Measurements from ENCODE around the gene MREG. TPM values are rescaled to one million over a fixed set of nuclear protein-coding genes. Genes with fewer than 3 reads are reported as not detected.
"Not testable (repeated sequence)": the region's sequence is repeated elsewhere in the genome, so short reads cannot be mapped to it uniquely, and the experiment has no call there.

Gene MREG
- total RNA-seq, 1 donor from 2014 or later, result 3.3 TPM

DNA sequence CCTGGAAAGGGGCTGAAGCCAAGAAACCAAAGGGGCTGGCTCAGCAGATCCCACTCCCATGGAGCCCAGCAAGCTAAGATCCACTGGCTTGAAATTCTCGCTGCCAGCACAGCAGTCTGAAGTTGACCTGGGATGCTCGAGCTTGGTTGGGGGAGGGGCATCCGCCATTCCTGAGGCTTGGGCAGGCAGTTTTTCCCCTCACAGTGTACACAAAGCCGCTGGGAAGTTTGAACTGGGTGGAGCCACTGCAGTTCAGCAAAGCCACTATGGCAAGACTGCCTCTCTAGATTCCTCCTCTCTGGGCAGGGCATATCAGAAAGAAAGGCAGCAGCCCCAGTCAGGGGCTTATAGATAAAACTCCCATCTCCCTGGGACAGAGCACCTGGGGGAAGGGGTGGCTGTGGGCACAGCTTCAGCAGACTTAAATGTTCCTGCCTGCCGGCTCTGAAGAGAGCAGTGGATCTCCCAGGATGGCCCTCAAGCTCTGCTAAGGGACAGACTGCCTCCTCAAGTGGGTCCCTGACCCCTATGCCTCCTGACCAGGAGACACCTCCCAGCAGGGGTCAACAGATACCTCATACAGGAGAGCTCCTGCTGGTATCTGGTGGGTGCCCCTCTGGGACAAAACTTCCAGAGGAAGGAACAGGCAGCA, 24.7 kb downstream of the MREG start:
- not testable (repeated sequence) for DNase-seq (ENCODE audit: low read depth in 2 of 2)

DNA sequence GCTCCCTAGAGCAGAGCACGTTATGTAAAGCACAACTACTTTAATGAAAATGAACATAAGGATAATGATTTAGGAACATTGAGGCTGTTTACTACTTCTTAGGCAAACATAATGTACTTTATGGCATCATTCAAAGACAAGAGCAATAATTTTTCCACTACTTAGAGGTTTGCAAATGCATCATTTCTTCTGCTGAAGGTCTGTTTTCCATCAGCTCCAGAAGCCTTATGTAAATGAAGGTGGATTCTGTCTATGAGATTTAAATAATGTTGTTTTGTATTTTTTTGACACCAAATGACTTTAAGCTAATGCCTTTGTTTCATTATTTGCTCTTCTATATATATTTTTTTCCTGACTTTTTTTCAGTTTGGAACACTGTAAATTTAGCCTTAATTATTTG, 28.1 kb downstream of the MREG start:
- no peak for DNase-seq (ENCODE audit: low read depth in 2 of 2)

GRCh38 chr2:215984661-215985060, 28.7 kb downstream of the MREG start:
- no peak for DNase-seq (ENCODE audit: low read depth in 2 of 2)

GRCh38 chr2:215983581-215984351, 29.6 kb downstream of the MREG start:
- DNase-seq (ENCODE audit: low read depth in 2 of 2), result no peak

DNA sequence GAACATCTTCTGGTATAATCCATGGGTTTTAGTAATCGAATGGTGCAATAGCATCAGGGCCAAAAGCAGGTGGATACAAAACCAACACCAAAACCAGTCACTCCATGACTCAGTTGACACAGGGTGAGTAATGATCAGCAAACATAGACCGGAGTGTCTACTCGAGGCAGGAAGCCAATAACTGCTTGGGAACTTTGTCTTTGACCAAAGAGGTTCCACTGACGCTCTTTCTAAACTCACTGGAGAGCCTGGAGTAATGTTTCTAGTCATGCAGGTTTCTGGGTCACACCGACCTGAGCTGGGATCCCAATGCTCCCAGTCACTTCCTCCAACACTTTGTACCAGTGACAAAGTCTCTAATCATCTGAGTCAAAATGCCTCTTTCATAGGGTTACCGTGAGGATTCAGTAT, 30.9 kb downstream of the MREG start:
- no peak for DNase-seq (ENCODE audit: low read depth in 2 of 2)

DNA sequence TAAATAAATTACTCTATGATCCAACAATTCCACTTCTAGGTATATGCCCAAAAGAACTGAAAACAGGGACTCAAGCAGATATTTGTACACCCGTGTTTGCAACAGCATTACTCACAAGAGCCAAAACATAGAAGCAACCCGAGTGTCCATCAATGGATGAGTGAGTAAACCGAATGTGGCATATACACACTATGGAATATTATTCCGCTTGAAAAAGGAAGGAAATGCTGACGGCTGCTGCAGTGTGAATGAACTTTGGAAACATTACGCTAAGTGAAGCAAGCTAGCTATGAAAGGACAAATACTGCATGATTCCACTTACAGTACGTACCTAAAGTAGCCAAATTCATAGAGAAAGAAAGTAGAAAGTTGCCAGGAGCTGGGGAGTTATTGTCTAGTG, 32.2 kb downstream of the MREG start:
- peak; percentile 17 to 19 for DNase-seq (ENCODE audit: low read depth in 2 of 2)

- no peak for DNase-seq (ENCODE audit: low read depth in 2 of 2)
Measured at GRCh38 chr2:215979620-215980019, 33.7 kb downstream of the MREG start.

GRCh38 chr2:215974700-215975429, 38.5 kb downstream of the MREG start:
- DNase-seq (ENCODE audit: low read depth in 2 of 2), result no peak

DNA sequence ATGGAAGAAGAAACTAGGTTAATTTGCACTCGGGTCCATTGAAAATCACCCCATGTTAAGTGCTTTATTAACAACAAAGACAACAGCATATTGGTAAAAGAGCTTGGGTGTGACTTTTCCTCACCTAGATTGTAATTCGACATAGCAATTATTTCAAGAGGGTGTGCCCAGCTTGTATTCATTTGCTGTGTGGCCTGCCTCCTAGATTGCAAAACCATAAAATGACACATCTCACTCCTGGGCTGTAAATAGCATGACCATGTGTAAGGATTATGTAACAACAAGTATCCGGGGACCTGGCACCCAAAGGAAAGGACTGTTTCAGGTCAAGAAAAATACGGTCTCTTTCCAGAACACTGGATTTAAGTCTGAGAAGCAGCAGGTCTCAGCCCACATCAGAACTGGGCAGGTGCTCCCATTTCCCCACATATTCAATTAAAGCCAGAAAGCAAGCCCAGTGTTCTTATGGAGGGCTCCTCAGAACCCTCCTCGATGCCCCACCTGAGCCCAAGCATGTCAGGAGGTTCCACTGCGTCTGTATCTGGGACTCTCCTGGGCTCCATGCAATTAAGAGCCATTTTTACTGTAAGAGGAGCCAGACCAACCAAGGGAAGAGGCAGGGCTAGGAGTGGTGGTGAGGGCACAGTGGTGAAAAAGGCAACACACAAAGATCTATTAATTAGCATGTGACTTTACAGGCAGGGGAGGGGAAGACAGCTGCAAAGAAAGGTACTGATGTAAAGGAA, 39.2 kb downstream of the MREG start:
- DNase-seq (ENCODE audit: low read depth in 2 of 2), result no peak

- no peak for DNase-seq (ENCODE audit: low read depth in 2 of 2)
Measured at GRCh38 chr2:215973145-215973792, 40.1 kb downstream of the MREG start.

DNA sequence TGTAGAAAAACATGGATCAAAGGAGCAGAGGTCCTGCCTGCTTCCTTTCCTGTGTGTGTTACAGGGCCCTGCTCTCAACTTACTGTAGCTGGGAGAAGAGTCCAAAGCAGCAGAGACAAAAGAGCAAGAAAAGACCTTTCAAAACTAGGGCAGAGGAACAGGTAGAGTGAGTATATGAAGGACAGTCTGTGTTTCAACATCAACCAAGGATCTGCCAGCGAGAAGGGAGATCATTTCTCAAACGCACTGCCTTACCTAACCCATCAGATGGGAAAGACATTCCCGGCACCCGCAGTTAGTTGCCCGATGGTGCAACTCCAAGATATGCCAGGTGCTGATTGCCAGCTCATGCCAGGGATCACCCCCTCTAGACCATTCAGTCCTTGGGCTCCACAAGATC, 41.7 kb downstream of the MREG start:
- DNase-seq (ENCODE audit: low read depth in 2 of 2), result no peak

DNA sequence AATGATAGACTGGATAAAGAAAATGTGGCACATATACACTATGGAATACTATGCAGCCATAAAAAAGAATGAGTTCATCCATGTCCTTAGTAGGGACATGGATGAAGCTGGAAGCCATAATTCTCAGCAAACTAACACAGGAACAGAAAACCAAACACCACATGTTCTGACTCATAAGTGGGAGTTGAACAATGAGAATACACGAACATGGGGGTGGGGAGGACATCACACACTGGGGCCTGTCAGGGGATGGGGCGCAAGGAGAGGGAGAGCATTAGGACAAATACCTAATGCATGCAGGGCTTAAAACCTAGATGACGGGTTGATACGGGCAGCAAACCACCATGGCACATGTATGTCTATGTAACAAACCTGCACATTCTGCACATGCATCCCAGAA, 42.5 kb downstream of the MREG start:
- DNase-seq (ENCODE audit: low read depth in 2 of 2), result not testable (repeated sequence)

DNA sequence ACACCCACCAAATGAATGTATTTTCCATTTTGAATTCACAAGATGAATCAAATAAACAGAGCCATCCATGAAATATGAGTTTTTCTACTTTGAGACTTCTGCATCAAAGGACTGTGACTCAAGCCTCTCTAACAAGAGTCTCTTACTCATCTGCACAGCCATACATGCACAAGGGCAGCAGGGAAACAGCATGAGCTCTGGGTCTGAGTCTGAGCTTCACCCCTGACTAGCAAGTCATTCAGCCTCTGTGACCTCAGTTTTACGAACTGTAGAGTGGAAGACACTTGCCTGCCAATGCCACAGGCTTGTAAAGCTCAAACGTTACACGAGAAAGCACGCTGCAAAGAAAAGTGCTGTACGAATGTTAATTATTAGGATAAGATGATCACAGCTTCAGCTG, 42.9 kb downstream of the MREG start:
- no peak for DNase-seq (ENCODE audit: low read depth in 2 of 2)

DNA sequence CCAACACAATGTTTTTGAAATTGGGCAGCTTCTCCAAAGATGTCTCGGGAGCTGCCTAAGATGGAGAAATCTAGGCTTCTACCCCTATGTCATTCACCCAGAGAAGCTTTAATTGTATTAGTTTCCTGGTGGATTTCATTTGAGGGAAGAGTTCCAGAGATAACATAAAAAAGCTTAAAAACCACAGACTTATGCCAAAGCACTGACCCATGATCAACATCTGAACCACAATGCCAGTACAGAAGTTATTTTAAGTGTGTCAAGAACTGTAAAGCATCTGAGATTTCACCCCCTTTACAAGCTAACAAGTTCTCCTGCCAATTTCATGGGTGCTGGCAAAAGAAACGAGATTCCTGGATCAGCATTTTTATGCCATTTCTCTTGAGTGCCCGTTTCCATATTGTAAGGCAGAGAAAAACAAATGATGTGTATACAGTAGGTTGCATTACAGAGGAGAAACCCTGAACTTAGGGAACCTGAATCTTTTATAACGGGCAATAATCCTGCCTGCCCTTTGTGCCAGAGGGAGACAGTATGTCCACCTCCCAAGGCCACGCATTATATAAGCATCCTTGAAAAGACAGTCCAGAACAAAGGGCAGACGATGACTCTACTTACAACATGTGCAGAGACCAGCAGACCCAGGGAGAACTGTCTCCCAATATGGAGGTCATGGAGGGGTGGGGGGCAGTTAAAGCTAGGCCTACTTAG, 44.1 kb downstream of the MREG start:
- DNase-seq (ENCODE audit: low read depth in 2 of 2), result no peak

DNA sequence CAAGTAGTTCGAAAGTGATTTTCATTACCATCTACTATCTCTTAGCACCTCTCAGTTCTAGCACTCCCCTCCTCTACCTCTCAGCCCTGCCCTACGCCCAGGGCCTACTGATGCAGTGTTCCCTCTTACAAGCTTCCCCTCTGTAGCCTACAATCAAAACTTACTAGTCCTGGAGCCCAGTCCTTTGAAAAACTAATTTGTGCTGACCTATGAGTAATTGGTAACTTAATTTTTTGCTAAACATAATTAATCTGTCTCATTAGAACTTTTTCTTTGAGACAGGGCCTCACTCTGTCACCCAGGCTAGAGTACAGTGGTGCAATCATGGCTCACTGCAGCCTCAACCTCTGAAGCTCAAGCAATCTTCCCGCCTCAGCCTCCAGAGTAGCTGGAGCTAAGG, 44.9 kb downstream of the MREG start:
- no peak for DNase-seq (ENCODE audit: low read depth in 2 of 2)

- no peak for DNase-seq (ENCODE audit: low read depth in 2 of 2)
Measured at GRCh38 chr2:215967590-215968378, 45.6 kb downstream of the MREG start.

DNA sequence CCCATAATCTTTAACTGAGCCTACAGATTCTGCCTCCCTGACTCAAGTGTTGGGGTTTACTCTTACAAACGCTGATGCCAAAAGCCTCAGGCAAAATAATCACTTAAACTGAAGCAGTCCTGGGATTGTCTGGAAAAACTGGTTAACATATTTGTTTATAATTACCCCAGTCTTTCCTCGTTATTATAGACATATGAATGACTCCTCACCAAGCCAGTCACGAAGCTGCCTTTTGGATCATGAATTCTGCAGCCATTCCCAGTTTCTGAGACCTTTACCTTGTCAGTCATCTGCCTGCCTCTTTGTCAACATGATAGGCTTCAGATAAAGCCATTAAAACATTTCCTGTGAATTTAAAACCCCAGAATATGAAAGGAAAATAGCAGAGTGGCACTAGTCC, 46.4 kb downstream of the MREG start:
- no peak for DNase-seq (ENCODE audit: low read depth in 2 of 2)

- no peak for DNase-seq (ENCODE audit: low read depth in 2 of 2)
Measured at GRCh38 chr2:215966274-215966673, 47.1 kb downstream of the MREG start.

GRCh38 chr2:215965532-215966165, 47.7 kb downstream of the MREG start:
- no peak for DNase-seq (ENCODE audit: low read depth in 2 of 2)

All from dermis microvascular lymphatic vessel endothelial cell (primary cell).